Parathyroid adenoma (tissue), 2 donors: ENCODE data around the gene SLC4A4.

Experiments used
- H2AFZ ChIP-seq: fragments of 300-600 bp; sonication (generic); one replicate; pipeline ENCODE4 v1.7.0; 2017; ENCODE audit warnings: antibody characterized with exemption, mild to moderate bottlenecking
- H3K27ac ChIP-seq: fragments of 300-600 bp; sonication (generic); one replicate; pipeline ENCODE4 v1.7.0; 2017
- H3K27me3 ChIP-seq: fragments of 300-600 bp; sonication (generic); one replicate; pipeline ENCODE4 v1.7.0; 2017; ENCODE audit warnings: low read length; ENCODE audit not compliant: control insufficient read depth, insufficient read depth
- H3K36me3 ChIP-seq: fragments of 300-600 bp; sonication (generic); one replicate; pipeline ENCODE4 v1.7.0; 2017; ENCODE audit warnings: low read length; ENCODE audit not compliant: control insufficient read depth, insufficient read depth
- H3K4me1 ChIP-seq: fragments of 300-600 bp; sonication (generic); one replicate; pipeline ENCODE4 v1.7.0; 2017; ENCODE audit warnings: control low read depth
- H3K4me2 ChIP-seq: fragments of 300-600 bp; sonication (generic); one replicate; pipeline ENCODE4 v1.7.0; 2017; ENCODE audit warnings: low read length
- H3K4me3 ChIP-seq: fragments of 300-600 bp; sonication (generic); one replicate; pipeline ENCODE4 v1.7.0; 2017; ENCODE audit warnings: low read depth, low read length
- H3K79me2 ChIP-seq: fragments of 300-600 bp; sonication (generic); one replicate; pipeline ENCODE4 v1.7.0; 2017; ENCODE audit warnings: control low read depth
- H3K9ac ChIP-seq: fragments of 300-600 bp; sonication (generic); one replicate; pipeline ENCODE4 v1.7.0; 2017; ENCODE audit warnings: mild to moderate bottlenecking
- H3K9me3 ChIP-seq: fragments of 300-600 bp; sonication (generic); one replicate; pipeline ENCODE4 v1.7.0; 2017; ENCODE audit warnings: low read length; ENCODE audit not compliant: control insufficient read depth
- CTCF ChIP-seq: fragments of 300-600 bp; sonication (generic); IDR thresholded peaks from one replicate; pipeline ENCODE4 v1.7.0; 2017; ENCODE audit warnings: antibody characterized with exemption, mild to moderate bottlenecking
- donor health status: primary hyperparathyroidism.

The SLC4A4 gene

GRCh38 chr4:71426381-71427042 lies 87.7 kb downstream of the SLC4A4 start:
- Histone ChIP-seq H2AFZ (no peak overlapping the region), H3K4me2 (no peak overlapping the region), H3K27me3 (no peaks in the 10 kb centered on the region), H3K36me3 (no peaks in the 10 kb centered on the region), H3K9me3 (no peaks in the 10 kb centered on the region), H3K9ac (no peak overlapping the region), H3K4me1 (no peaks in the 10 kb centered on the region), H3K79me2 (no peaks in the 10 kb centered on the region), H3K4me3 (no peak overlapping the region), H3K27ac (no peak overlapping the region)
- TF ChIP-seq CTCF: no peak

DNA sequence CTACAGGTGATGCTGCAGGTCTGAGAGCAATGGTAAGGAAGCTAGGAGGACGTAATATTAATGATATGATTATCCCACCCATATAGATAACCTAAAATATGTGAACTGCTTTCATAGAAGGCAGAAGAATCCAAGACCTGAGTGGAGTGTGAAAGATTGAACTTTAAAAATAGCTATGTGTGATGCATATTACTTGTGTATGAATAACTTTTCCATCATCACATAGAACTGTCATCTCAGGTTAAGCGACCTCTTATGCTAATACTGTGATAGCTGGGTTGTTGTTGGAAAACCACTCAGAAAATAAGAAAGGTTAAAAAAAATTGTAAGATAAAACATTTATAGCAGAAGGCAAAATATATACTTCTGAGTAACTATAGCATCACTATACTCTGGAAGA lies 90.3 kb downstream of the SLC4A4 start:
- no peak overlapping the region for H2AFZ ChIP-seq
- H3K36me3 ChIP-seq: no peaks in the 10 kb centered on the region
- no peaks in the 10 kb centered on the region for H3K9me3 ChIP-seq
- no peaks in the 10 kb centered on the region for H3K4me1 ChIP-seq
- H3K4me2 ChIP-seq: no peak overlapping the region
- no peak overlapping the region for H3K9ac ChIP-seq
- no peaks in the 10 kb centered on the region for H3K79me2 ChIP-seq
- TF ChIP-seq CTCF: no peak
- no peaks in the 10 kb centered on the region for H3K27me3 ChIP-seq
- H3K4me3 ChIP-seq: no peak overlapping the region
- H3K27ac ChIP-seq: no peak overlapping the region

GRCh38 chr4:71429962-71430361 lies 91.1 kb downstream of the SLC4A4 start:
- Histone ChIP-seq H3K79me2 (no peaks in the 10 kb centered on the region), H3K4me3 (no peak overlapping the region), H3K4me2 (no peak overlapping the region), H3K4me1 (no peaks in the 10 kb centered on the region), H3K9me3 (no peaks in the 10 kb centered on the region), H2AFZ (no peak overlapping the region), H3K27me3 (no peaks in the 10 kb centered on the region), H3K36me3 (no peaks in the 10 kb centered on the region), H3K9ac (no peak overlapping the region), H3K27ac (no peak overlapping the region)
- no peak for TF ChIP-seq CTCF

DNA sequence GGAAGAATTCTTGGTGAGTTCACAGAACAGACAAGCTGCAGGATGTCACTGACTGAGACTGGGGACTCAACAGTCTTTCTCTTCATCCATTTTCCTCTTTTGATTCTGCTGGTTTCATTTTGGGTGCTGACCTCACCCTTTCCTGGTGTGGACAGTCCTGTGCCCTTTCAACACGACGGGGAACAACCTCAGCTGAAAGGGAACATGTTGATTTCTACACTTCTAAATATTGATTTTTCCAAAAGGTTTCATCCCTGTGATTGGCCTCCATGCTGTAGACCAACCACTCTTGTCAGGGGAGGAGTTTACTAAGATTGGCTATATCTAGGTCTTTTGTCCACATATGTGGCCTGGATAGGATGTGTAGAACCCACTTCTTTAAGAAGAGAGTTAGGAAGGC lies 91.8 kb downstream of the SLC4A4 start:
- H3K9me3 ChIP-seq: no peaks in the 10 kb centered on the region
- no peak overlapping the region for H2AFZ ChIP-seq
- TF ChIP-seq CTCF: no peak
- no peak overlapping the region for H3K9ac ChIP-seq
- no peaks in the 10 kb centered on the region for H3K36me3 ChIP-seq
- H3K4me2 ChIP-seq: no peak overlapping the region
- H3K4me3 ChIP-seq: no peak overlapping the region
- no peaks in the 10 kb centered on the region for H3K27me3 ChIP-seq
- no peaks in the 10 kb centered on the region for H3K79me2 ChIP-seq
- H3K4me1 ChIP-seq: no peaks in the 10 kb centered on the region
- no peak overlapping the region for H3K27ac ChIP-seq

DNA sequence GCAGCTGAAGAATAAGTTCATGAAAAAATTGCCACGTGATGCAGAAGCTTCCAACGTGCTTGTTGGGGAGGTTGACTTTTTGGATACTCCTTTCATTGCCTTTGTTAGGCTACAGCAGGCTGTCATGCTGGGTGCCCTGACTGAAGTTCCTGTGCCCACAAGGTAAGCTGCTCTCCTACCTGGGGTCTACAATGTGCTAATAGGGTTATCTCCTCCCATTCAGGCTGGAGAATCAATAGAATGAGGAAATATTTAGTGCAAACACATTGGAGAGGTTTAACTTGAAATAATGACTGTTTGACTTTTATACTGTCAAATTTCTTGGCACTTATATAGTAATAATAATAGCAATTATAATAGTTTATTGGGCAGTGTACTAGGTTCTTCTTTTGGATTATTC lies 101.8 kb downstream of the SLC4A4 start:
- no peaks in the 10 kb centered on the region for H3K9me3 ChIP-seq
- no peak overlapping the region for H3K9ac ChIP-seq
- H3K4me1 ChIP-seq: peaks cover 4% of the 10 kb centered on the region
- no peaks in the 10 kb centered on the region for H3K36me3 ChIP-seq
- no peak for TF ChIP-seq CTCF
- no peak overlapping the region for H3K4me3 ChIP-seq
- no peaks in the 10 kb centered on the region for H3K79me2 ChIP-seq
- H2AFZ ChIP-seq: no peak overlapping the region
- H3K27ac ChIP-seq: no peak overlapping the region
- no peak overlapping the region for H3K4me2 ChIP-seq
- H3K27me3 ChIP-seq: no peaks in the 10 kb centered on the region
